Stimulated activated CD8-positive, alpha-beta memory T cell treated with anti-CD3 and anti-CD28 coated beads, Interleukin-4, amount 100 ng/mL, for 48 hours (primary cell): ENCODE data around the gene KRT13.
A peak's percentile ranks its signal among the peaks of the same experiment; 100 is the strongest.
"Not testable (repeated sequence)": the region's sequence is repeated elsewhere in the genome, so short reads cannot be mapped to it uniquely, and the experiment has no call there.

ENCODE experiments used
- DNase-seq: peaks from one replicate; pipeline ENCODE4 v3.0.0-alpha.2; 2020

KRT13 gene

GRCh38 chr17:41505007-41505808, at the start of gene KRT13:
Gene KRT13 (minus strand): TSS chr17:41505612. CDS start chr17:41505550, 62 bp downstream.
- no peak for DNase-seq

GRCh38 chr17:41553987-41554680, 48.7 kb upstream of the KRT13 start:
- no peak for DNase-seq

- no peak for DNase-seq
Observed at GRCh38 chr17:41553176-41553575, 47.8 kb upstream of the KRT13 start.

GRCh38 chr17:41552455-41552854, 47.0 kb upstream of the KRT13 start:
- no peak for DNase-seq

- no peak for DNase-seq
Observed at GRCh38 chr17:41551365-41551764, 46.0 kb upstream of the KRT13 start.

GRCh38 chr17:41549596-41550039, 44.2 kb upstream of the KRT13 start:
- no peak for DNase-seq

GRCh38 chr17:41548844-41549595, 43.6 kb upstream of the KRT13 start:
- peak; percentile 91 for DNase-seq

GRCh38 chr17:41547921-41548843, 42.8 kb upstream of the KRT13 start:
- peak; percentile 84 for DNase-seq

- no peak for DNase-seq
Observed at GRCh38 chr17:41547378-41547841, 42.0 kb upstream of the KRT13 start.

- DNase-seq: no peak
Observed at GRCh38 chr17:41546819-41547218, 41.4 kb upstream of the KRT13 start.

GRCh38 chr17:41545829-41546410, 40.5 kb upstream of the KRT13 start:
- no peak for DNase-seq

GRCh38 chr17:41544935-41545334, 39.5 kb upstream of the KRT13 start:
- DNase-seq: no peak

GRCh38 chr17:41544491-41544892, 39.1 kb upstream of the KRT13 start:
- DNase-seq: no peak

- DNase-seq: not testable (repeated sequence)
Observed at GRCh38 chr17:41542786-41543185, 37.4 kb upstream of the KRT13 start.

- no peak for DNase-seq
Observed at GRCh38 chr17:41542357-41542756, 36.9 kb upstream of the KRT13 start.

GRCh38 chr17:41540921-41541625, 35.7 kb upstream of the KRT13 start:
- DNase-seq: no peak

- DNase-seq: no peak
Observed at GRCh38 chr17:41539979-41540701, 34.7 kb upstream of the KRT13 start.

- DNase-seq: no peak
Observed at GRCh38 chr17:41539071-41539492, 33.7 kb upstream of the KRT13 start.

GRCh38 chr17:41538565-41538991, 33.2 kb upstream of the KRT13 start:
- DNase-seq: no peak

GRCh38 chr17:41537990-41538389, 32.6 kb upstream of the KRT13 start:
- DNase-seq: no peak
